PFSK-1 (cell line): ENCODE results near the gene HDGFL2.

ENCODE experiments used
- FOXP2 ChIP-seq: optimal IDR thresholded peaks from 2 replicates; pipeline ENCODE3; 2011; ENCODE audit warnings: borderline replicate concordance, control low read depth, inconsistent platforms; ENCODE audit not compliant: insufficient read depth; ENCODE audit errors: extremely low read length, extremely low read depth
- POLR2AphosphoS5 ChIP-seq: IDR thresholded peaks from 2 replicates; pipeline ENCODE4 v1.6.1; 2012; ENCODE audit warnings: low read depth, mild to moderate bottlenecking, control low read depth, low read length, moderate library complexity
- REST ChIP-seq, 2 experiments: IDR thresholded peaks; 2 replicates each; pipeline versions ENCODE4 v1.6.1 to v1.8.0; 2011 to 2012; ENCODE audit warnings: low read depth in 2 of 2, low read length in 2 of 2, control low read depth in 1 of 2, inconsistent platforms in 1 of 2, mild to moderate bottlenecking in 1 of 2, moderate library complexity in 1 of 2; ENCODE audit not compliant: insufficient read depth in 1 of 2
- SIN3A ChIP-seq: IDR thresholded peaks from 2 replicates; pipeline ENCODE4 v1.6.1; 2012; ENCODE audit warnings: mild to moderate bottlenecking, low read length, moderate library complexity, borderline replicate concordance; ENCODE audit not compliant: insufficient read depth
- TAF1 ChIP-seq: IDR thresholded peaks from 2 replicates; pipeline ENCODE4 v1.6.1; 2012; ENCODE audit warnings: low read length, control low read depth, borderline replicate concordance; ENCODE audit not compliant: insufficient read depth

- TF ChIP-seq POLR2AphosphoS5 (no peak), REST (IDR thresholded peaks at IDR 0.05; ENCODE audit: insufficient read depth in 1 of 2, low read depth in 2 of 2, low read length in 2 of 2) (no peak), SIN3A (no peak), FOXP2 (no peak), TAF1 (no peak)
Observed at GRCh38 chr19:4493104-4493928, 21.2 kb downstream of the HDGFL2 start.
